Body of pancreas (tissue), 4 donors: ENCODE data around the gene SLC8A2. TPM values are rescaled to one million over a fixed set of nuclear protein-coding genes. Genes with fewer than 3 reads are reported as not detected.

Experiments used
- ATAC-seq: fragments of 150-250 bp; one replicate; pipeline ENCODE4 v1.9.1; 2016
- DNase-seq, 4 donors: peaks; one replicate each; pipeline ENCODE4 v3.0.0-alpha.2; 2019
- H3K27ac ChIP-seq, 4 donors: fragments of 200-600 bp; sonication (generic); 1 replicate in 3 of 4; 2 replicates in 1 of 4; pipeline versions ENCODE4 v1.5.1 to v1.6.1; 2016 to 2019; ENCODE audit warnings: mild to moderate bottlenecking in 1 of 4, mixed read lengths in 1 of 4, moderate library complexity in 1 of 4
- H3K27me3 ChIP-seq, 2 donors: fragments of 200-600 bp; sonication (generic); one replicate each; pipeline ENCODE4 v1.6.0; 2016; ENCODE audit warnings: mild to moderate bottlenecking in 1 of 2
- H3K36me3 ChIP-seq, 2 donors: fragments of 200-600 bp; sonication (generic); replicated peaks in 1 of 2; 2 replicates each; pipeline ENCODE4 v1.5.1; 2016; ENCODE audit warnings: low read depth in 2 of 2; ENCODE audit not compliant: insufficient read depth in 1 of 2
- H3K4me1 ChIP-seq: fragments of 200-600 bp; sonication (generic); one replicate; pipeline ENCODE4 v1.6.0; 2016
- H3K4me3 ChIP-seq, 2 donors: fragments of 200-600 bp; sonication (generic); 1 replicate in 1 of 2; 2 replicates in 1 of 2; pipeline ENCODE4 v1.5.1; 2016 to 2019
- H3K9me3 ChIP-seq, 3 donors: fragments of 200-600 bp; sonication (generic); 1 replicate in 2 of 3; 2 replicates in 1 of 3; pipeline ENCODE4 v1.5.1; 2016
- POLR2A ChIP-seq, 3 donors: fragments of 450-650 bp; IDR thresholded peaks; one replicate each; pipeline ENCODE4 v1.6.1; 2016; ENCODE audit warnings: antibody characterized with exemption in 3 of 3, mild to moderate bottlenecking in 2 of 3
- WGBS, 2 donors: methylation state at CpG; one replicate each; pipeline ENCODE4 v1.1.5; 2017; 5-methylcytosine and 5-hydroxymethylcytosine counted together
- intact Hi-C: fragments of 100-400 bp; cut with DNase I; formaldehyde crosslinking; loops from one replicate; pipeline ENCODE4 v1.15.1; 2023
- total RNA-seq, 2 donors: library from RNA; depleted of rRNA; stranded (reverse); fragments of >200 nt; gene quantifications; one replicate each; pipeline ENCODE4 v1.1.0, GENCODE V29; 2016
- TF ChIP-seq, protein P1 (sequence below), 7 experiments: fragments of 450-650 bp in 4 of 7; fragments of 200-600 bp in 3 of 7; sonication (generic) in 3 of 7; IDR thresholded peaks; one replicate each; pipeline ENCODE4 v1.5.1; 2016 to 2019; ENCODE audit warnings: antibody characterized with exemption in 7 of 7

Gene SLC8A2
- total RNA-seq, 2 donors from 2014 or later = 8.0 to 31.6 TPM

DNA sequence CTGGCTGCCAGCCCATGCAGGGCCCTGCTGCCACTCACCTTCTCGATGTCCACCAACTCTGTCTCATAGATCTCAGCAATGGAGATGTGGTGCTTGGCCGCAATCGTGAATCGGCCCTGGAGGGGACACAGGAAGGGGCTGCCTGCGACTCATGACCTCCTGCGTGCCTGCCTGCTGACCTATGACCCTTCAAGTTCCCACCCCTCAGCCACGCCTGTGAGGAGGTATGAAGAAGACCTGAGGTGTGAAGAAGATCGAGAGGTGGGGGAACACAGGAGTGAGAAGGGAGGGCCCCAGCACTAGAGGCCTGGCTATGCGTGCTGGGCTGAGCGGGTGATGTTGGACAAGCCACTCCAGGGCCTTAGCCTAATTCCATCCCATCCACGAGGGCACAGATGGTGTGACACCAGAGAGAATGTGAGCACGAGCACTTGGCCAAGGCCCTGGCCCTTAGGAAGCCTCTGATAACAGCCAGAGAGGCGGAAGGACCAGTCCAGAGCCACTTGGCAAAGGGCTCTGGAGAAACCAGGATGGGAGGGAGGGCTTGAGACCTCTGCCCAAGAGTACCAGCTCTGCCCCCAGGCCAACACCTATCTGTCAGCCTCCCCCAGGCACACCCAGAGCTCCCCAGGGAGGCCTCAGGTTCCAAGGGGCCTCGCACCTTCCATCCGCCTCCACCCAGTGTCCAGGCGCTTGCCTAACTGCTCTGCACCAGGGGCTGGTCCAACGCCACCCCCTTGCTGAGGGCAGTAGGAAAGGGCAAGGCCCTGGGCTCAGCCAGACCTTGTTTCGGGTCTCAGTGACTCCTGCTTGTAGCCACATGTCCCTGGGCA, 21.9 kb upstream of the SLC8A2 start:
- ATAC-seq = no peak
- 84% methylated on average over 16 to 18 of the region's 18 CpGs for WGBS, 2 donors
- peaks cover 8% of the 10 kb centered on the region for H3K4me1 ChIP-seq
- no peak for DNase-seq
- H3K27ac ChIP-seq = no peak overlapping the region
- intact Hi-C loops = no loop called here
- peaks cover 0 to 24% of the 10 kb centered on the region in 2 donors for H3K36me3 ChIP-seq
- H3K9me3 ChIP-seq = no peaks in the 10 kb centered on the region
- no peak for TF ChIP-seq POLR2A (IDR thresholded peaks at IDR 0.05)
- TF ChIP-seq, protein P1, sequence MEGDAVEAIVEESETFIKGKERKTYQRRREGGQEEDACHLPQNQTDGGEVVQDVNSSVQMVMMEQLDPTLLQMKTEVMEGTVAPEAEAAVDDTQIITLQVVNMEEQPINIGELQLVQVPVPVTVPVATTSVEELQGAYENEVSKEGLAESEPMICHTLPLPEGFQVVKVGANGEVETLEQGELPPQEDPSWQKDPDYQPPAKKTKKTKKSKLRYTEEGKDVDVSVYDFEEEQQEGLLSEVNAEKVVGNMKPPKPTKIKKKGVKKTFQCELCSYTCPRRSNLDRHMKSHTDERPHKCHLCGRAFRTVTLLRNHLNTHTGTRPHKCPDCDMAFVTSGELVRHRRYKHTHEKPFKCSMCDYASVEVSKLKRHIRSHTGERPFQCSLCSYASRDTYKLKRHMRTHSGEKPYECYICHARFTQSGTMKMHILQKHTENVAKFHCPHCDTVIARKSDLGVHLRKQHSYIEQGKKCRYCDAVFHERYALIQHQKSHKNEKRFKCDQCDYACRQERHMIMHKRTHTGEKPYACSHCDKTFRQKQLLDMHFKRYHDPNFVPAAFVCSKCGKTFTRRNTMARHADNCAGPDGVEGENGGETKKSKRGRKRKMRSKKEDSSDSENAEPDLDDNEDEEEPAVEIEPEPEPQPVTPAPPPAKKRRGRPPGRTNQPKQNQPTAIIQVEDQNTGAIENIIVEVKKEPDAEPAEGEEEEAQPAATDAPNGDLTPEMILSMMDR (IDR thresholded peaks at IDR 0.05) = no peak
- H3K27me3 ChIP-seq = no peaks in the 10 kb centered on the region
- H3K4me3 ChIP-seq = no peak overlapping the region

DNA sequence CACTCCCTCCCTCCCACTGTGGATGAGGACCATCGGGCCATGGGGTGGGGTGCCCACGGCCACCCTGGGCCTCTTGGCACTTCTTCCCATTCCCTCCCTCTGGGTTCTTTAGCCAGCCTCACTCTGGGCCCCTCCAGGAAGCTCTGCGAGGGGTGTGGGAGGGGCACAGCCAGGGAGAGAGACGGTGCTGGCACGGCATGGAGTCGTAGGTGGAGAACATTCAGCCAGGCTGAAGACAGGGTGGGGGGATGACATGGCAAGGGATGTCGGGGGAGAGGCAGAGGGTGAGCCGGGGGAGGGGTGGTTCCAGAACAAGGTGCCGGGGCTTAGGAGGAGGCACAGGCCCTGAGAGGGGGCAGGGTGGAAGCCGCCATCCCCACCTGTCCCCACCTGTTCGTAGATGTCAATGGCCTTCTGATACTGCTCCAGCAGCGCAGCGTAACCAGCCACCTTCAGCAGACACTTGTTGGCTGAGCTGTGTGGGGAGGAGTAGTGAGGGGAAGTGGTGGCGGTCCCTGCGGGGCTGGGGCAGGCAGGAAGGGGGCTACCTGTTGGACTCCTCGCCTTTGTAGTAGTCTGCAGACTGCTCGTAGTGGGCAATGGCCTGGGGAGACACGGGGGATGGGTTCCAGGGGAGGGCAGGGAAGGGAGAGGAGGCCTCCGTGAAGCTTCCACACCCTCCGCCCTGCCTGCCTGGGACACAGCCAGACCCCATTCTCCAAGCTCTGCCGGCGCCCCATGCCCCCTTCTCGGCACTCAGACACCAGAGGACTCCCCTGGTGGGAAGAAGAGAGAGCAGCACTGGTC, 21.1 kb upstream of the SLC8A2 start:
- DNase-seq (no peak), ATAC-seq (no peak)
- WGBS, 2 donors = 78% methylated on average over 11 to 23 of the region's 23 CpGs
- H3K36me3 ChIP-seq = peaks cover 5 to 24% of the 10 kb centered on the region in 2 donors
- no peak overlapping the region for H3K4me3 ChIP-seq
- no peaks in the 10 kb centered on the region for H3K9me3 ChIP-seq
- no peak overlapping the region for H3K27ac ChIP-seq
- no peak for TF ChIP-seq POLR2A (IDR thresholded peaks at IDR 0.05)
- TF ChIP-seq, protein P1 (IDR thresholded peaks at IDR 0.05) = no peak
- intact Hi-C loops = no loop called here
- H3K4me1 ChIP-seq = peaks cover under 1% of the 10 kb centered on the region
- no peaks in the 10 kb centered on the region for H3K27me3 ChIP-seq

DNA sequence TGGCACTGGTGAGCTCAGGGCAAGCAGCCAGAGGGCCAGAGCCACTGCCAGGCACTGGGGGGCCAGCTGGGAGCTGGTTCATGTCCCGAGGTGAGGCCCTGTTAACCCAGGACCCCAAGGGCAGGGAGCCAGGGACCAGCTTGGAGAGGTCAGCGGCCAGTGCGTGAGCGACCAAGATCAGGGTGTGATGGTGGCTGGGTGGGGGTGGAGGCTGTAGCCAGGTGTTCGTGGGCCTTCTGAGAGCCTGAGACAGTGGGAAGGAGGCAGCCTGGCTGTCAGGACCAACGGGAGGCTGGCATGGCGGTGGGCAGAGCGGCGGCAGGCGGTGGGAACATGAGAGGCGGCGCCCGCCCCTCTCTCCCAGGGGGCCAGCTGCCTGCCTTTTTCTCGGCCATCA, 20.4 kb upstream of the SLC8A2 start:
- Histone ChIP-seq H3K27ac (no peak overlapping the region), H3K4me1 (no peaks in the 10 kb centered on the region), H3K9me3 (no peaks in the 10 kb centered on the region), H3K36me3 (peaks cover 5 to 22% of the 10 kb centered on the region in 2 donors), H3K4me3 (no peak overlapping the region), H3K27me3 (no peaks in the 10 kb centered on the region)
- intact Hi-C loops = no loop called here
- WGBS, 2 donors = 80% methylated on average over 14 of the region's 14 CpGs; no CpG with 5 or more reads in 1 of the 2 donors
- DNase-seq = no peak
- TF ChIP-seq, protein P1 (IDR thresholded peaks at IDR 0.05) = no peak
- no peak for TF ChIP-seq POLR2A (IDR thresholded peaks at IDR 0.05)
- ATAC-seq = no peak

DNA sequence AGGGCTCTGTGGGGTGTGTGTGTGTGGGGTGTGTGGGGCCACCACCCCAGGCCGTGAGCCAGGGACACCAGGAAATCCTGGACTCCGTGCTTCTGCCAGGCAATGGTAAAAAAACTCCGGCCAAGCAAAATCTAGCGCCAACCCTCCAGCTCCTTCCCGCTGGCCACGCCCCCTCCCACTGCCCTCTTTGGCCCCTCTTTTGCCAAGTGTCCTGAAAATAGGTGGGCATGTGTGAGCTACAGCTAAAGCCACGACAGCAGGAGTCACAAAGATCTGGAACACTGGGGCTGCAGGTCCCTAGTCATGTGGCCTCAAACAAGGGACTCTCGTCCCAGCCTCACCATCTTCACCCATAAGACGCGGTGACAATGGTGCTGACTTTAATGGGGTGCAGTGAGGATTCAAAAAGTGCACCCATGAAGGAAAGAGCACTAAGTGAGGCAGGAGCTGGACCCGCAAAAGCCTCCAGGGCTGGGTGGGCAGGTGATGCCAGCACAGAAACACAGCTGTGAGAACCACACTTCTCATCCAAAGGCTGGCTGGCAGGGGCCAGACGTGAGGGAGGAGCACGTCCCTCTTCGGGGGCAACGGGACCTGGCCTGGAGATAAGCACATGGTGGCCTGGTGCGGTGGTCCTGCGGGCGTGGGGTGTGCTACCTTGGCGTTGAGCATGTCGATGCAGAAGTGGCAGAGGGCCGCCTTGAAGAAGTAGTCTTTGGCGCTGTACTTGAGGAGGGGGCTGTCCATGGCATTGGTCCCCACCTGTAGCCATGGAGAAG, 19.9 kb upstream of the SLC8A2 start:
- Histone ChIP-seq H3K9me3 (no peaks in the 10 kb centered on the region), H3K4me3 (no peak overlapping the region), H3K27me3 (no peaks in the 10 kb centered on the region), H3K36me3 (peaks cover 5 to 20% of the 10 kb centered on the region in 2 donors), H3K27ac (no peak overlapping the region), H3K4me1 (no peaks in the 10 kb centered on the region)
- WGBS, 2 donors = 82 to 94% methylated on average over 6 to 20 of the region's 22 CpGs
- no peak for ATAC-seq
- DNase-seq = no peak
- intact Hi-C loops = no loop called here
- TF ChIP-seq, protein P1 (IDR thresholded peaks at IDR 0.05) = no peak
- no peak for TF ChIP-seq POLR2A (IDR thresholded peaks at IDR 0.05)
